HepG2 (cell line): ENCODE data around the gene PTMA. TPM values are rescaled to one million over a fixed set of nuclear protein-coding genes. Genes with fewer than 3 reads are reported as not detected.
A peak's percentile ranks its signal among the peaks of the same experiment; 100 is the strongest.

Source experiments
- AHDC1 ChIP-seq: sonication (generic); formaldehyde crosslinking; IDR thresholded peaks from 2 replicates; pipeline ENCODE4 v1.5.1; 2020; ENCODE audit warnings: mild to moderate bottlenecking, missing genetic modification reagents, borderline replicate concordance
- IRF2 ChIP-seq: IDR thresholded peaks from 2 replicates; pipeline ENCODE4 v1.6.1; 2018; ENCODE audit warnings: missing genetic modification reagents, missing compliant biosample characterization
- KDM3A ChIP-seq: IDR thresholded peaks from 2 replicates; pipeline ENCODE4 v1.6.1; 2018; ENCODE audit warnings: low read depth, missing compliant biosample characterization
- KLF13 ChIP-seq: sonication (generic); formaldehyde crosslinking; IDR thresholded peaks from 2 replicates; pipeline ENCODE4 v1.4.0; 2020; ENCODE audit warnings: mild to moderate bottlenecking, missing genetic modification reagents
- MXD1 ChIP-seq: sonication (generic); formaldehyde crosslinking; IDR thresholded peaks from 2 replicates; pipeline ENCODE4 v1.4.0; 2020; ENCODE audit warnings: mild to moderate bottlenecking, missing genetic modification reagents
- NR2F2 ChIP-seq: IDR thresholded peaks from 2 replicates; pipeline ENCODE4 v1.6.1; 2012; ENCODE audit warnings: low read depth, inconsistent platforms, borderline replicate concordance
- SATB2 ChIP-seq: sonication (generic); formaldehyde crosslinking; IDR thresholded peaks from 2 replicates; pipeline ENCODE4 v1.5.0; 2020; ENCODE audit warnings: missing genetic modification reagents
- SKI ChIP-seq: fragments of 450-650 bp; IDR thresholded peaks from one replicate; pipeline ENCODE4 v1.6.1; 2018; ENCODE audit warnings: mild to moderate bottlenecking; ENCODE audit not compliant: partially characterized antibody
- STAT5B ChIP-seq: sonication (generic); formaldehyde crosslinking; IDR thresholded peaks from 2 replicates; pipeline ENCODE4 v1.4.0; 2020; ENCODE audit warnings: missing genetic modification reagents
- ZNF484 ChIP-seq: sonication (generic); formaldehyde crosslinking; IDR thresholded peaks from 2 replicates; pipeline ENCODE4 v1.5.1; 2020; ENCODE audit warnings: mild to moderate bottlenecking, low read depth, missing genetic modification reagents, borderline replicate concordance
- ZNF556 ChIP-seq: sonication (generic); formaldehyde crosslinking; IDR thresholded peaks from 2 replicates; pipeline ENCODE4 v1.4.0; 2020; ENCODE audit warnings: mild to moderate bottlenecking, missing genetic modification reagents, borderline replicate concordance
- polyA plus RNA-seq, 8 experiments: library from polyadenylated mRNA; depleted of rRNA in 3 of 8; stranded (reverse) in 7 of 8; unstranded in 1 of 8; fragments of >200 nt; fragmentation: Illumina TruSeq in 4 of 8; extraction: Trizol in 4 of 8; gene quantifications; 2 replicates each; pipeline versions ENCODE4 v1.2.1 to v1.2.3, GENCODE V29; 2011 to 2016; ENCODE audit warnings: low read depth in 4 of 8, missing spikeins in 1 of 8, mixed read lengths in 1 of 8; ENCODE audit not compliant: insufficient read depth in 1 of 8
- total RNA-seq, 5 experiments: library from RNA; depleted of rRNA; stranded (reverse); fragments of >200 nt; fragmentation: Illumina TruSeq; extraction: Trizol; gene quantifications; 2 replicates each; pipeline ENCODE4 v1.2.3, GENCODE V29; 2016; ENCODE audit warnings: low read depth in 1 of 5
- TF ChIP-seq, protein P1 (sequence below): sonication (generic); formaldehyde crosslinking; IDR thresholded peaks from 2 replicates; pipeline ENCODE4 v1.5.0; 2020; ENCODE audit warnings: mild to moderate bottlenecking, missing genetic modification reagents, moderate library complexity
- TF ChIP-seq, protein P2 (sequence below): sonication (generic); formaldehyde crosslinking; conservative IDR thresholded peaks from 2 replicates; pipeline ENCODE4 v1.4.0; 2020; ENCODE audit warnings: missing genetic modification reagents

Gene PTMA
- total and polyA plus RNA-seq, 2 of the 13 experiments (the other 11 are each of a cell fraction or from before 2014, with no cell fraction given): 190 to 1,086 TPM

DNA sequence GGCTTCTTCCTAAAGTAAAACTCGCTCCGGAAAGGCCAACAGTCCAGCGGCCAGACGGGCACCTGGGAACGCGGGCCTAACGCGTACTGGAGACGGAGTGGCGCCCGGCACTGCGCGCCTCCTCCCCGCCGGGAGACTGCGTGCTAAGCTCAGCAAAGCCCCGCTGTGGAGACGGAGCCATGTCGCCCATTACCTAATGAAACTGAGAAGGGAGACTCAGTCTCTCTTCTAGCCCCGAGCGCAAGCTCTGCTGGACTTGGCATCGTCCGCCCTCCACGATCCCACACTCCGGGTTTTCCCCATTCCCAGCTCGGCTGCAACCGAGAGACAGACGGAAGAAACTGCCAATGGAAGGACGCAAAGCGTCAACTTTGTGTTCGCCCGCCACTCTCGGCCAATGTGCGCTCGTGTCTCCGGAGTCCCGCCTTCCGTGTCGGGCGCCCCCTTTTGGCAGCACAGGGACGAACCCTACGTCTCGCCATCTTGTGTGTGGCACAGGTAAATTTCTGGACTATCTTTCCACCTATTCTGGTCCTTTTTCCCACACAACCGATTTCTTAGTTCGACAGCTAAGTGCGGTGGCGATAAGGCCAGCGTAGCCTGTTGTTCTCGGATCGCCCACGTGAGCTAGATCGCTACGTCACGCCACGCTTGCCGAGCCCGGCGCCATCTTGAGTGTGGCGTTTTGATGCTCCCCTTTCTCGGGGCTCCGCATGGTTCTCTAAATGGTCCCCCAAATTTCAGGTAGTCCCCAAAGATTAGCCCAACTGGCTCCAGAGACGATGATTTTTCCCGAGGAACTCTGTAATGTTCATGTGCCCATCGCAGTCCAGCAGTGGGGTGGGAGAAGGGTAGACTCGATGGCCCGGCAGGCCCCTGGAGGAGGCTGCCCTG, 1.3 kb upstream of the PTMA start (continued):
- TF ChIP-seq SATB2 (CRISPR knock-in tag) (no peak; the same call in 1 of the 2 replicates), MXD1 (peak; percentile 67), IRF2 (CRISPR knock-in tag) (peak; percentile 13; the same call in 1 of the 2 replicates), KLF13 (no peak), STAT5B (no peak), NR2F2 (peak; percentile 23; the same call in 1 of the 2 replicates), SKI (peak; percentile 12), ZNF484 (CRISPR knock-in tag) (no peak; the same call in 1 of the 2 replicates), KDM3A (CRISPR knock-in tag) (0 out of 2 replicates have a peak, but pooled peaks have one; percentile 17), ZNF556 (CRISPR knock-in tag) (peak; percentile 65; the same call in 1 of the 2 replicates), AHDC1 (no peak)
- TF ChIP-seq, protein P1, sequence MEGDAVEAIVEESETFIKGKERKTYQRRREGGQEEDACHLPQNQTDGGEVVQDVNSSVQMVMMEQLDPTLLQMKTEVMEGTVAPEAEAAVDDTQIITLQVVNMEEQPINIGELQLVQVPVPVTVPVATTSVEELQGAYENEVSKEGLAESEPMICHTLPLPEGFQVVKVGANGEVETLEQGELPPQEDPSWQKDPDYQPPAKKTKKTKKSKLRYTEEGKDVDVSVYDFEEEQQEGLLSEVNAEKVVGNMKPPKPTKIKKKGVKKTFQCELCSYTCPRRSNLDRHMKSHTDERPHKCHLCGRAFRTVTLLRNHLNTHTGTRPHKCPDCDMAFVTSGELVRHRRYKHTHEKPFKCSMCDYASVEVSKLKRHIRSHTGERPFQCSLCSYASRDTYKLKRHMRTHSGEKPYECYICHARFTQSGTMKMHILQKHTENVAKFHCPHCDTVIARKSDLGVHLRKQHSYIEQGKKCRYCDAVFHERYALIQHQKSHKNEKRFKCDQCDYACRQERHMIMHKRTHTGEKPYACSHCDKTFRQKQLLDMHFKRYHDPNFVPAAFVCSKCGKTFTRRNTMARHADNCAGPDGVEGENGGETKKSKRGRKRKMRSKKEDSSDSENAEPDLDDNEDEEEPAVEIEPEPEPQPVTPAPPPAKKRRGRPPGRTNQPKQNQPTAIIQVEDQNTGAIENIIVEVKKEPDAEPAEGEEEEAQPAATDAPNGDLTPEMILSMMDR (CRISPR knock-in tag): peak; percentile 98
- TF ChIP-seq, protein P2, sequence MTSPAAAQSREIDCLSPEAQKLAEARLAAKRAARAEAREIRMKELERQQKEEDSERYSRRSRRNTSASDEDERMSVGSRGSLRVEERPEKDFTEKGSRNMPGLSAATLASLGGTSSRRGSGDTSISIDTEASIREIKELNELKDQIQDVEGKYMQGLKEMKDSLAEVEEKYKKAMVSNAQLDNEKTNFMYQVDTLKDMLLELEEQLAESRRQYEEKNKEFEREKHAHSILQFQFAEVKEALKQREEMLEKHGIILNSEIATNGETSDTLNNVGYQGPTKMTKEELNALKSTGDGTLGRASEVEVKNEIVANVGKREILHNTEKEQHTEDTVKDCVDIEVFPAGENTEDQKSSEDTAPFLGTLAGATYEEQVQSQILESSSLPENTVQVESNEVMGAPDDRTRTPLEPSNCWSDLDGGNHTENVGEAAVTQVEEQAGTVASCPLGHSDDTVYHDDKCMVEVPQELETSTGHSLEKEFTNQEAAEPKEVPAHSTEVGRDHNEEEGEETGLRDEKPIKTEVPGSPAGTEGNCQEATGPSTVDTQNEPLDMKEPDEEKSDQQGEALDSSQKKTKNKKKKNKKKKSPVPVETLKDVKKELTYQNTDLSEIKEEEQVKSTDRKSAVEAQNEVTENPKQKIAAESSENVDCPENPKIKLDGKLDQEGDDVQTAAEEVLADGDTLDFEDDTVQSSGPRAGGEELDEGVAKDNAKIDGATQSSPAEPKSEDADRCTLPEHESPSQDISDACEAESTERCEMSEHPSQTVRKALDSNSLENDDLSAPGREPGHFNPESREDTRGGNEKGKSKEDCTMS (CRISPR knock-in tag): no peak
